Sciatic nerve (tissue), 2 donors: ENCODE measurements around the gene GUCD1. TPM values are rescaled to one million over a fixed set of nuclear protein-coding genes. Genes with fewer than 3 reads are reported as not detected.

Experiments used
- ATAC-seq: fragments of 200-7000 bp; cut with Tn5 transposase; one replicate; pipeline ENCODE4 v1.9.1; 2020; ENCODE audit warnings: mild to moderate bottlenecking, moderate library complexity
- DNase-seq: peaks from one replicate; pipeline ENCODE4 v3.0.0-alpha.2; 2020; ENCODE audit warnings: low spot score
- intact Hi-C: fragments of 100-400 bp; cut with DNase I; formaldehyde crosslinking; loops from one replicate; pipeline ENCODE4 v1.14.2; 2022
- total RNA-seq: library from RNA; stranded (reverse); fragmentation: NEBNext Ultra II Directional; extraction: Animal tissue kit (Norgen Biotek cat#: 25700); gene quantifications from one replicate; pipeline ENCODE4 v1.2.1, GENCODE V29; 2021
- donor health status: DM: no; HTN: no; CAD: no.
- donor health status: DM: no; HTN: no; CAD: no.

The GUCD1 gene
- total RNA-seq, 1 donor from 2014 or later, result 61.2 TPM

DNA sequence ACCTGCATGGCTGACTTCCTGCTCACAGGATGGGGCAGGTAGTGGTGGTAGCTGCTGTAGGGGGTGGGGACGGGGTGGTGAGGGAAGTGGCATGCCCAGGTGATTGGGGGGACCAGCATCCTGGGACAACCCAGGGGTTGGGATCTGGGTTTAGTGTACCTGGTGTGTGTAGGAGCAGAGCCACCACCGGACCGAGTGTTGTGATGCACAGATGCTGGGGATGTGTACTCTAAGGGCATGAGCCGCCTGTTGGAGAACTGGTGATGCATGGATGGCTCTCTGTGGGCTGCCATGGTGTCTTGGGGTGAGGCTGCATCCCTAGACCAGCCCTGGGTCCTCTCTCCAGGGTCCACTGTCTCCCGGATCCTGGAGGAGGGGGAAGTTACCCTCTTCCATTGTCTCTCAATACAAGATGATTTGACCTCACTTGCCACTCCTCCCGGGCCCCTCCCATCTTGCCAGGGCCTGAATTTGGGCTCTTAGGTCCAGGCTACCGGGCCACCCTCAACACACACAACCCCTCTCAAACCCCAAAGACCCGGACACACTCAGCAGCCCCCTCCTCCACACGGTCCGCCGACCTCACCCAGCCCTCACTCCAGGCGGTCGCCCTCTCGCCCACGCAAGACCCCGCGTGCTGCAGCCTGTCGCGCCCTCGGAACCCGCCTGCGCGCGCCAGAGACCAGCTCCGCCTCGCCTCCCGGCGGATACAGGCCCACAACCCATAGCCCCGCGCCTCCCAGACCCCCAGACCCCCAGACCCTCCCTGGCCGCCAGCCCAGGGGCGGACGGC, 37.3 kb upstream of the GUCD1 start:
- intact Hi-C loops, result no loop called here
- ATAC-seq (no peak), DNase-seq (peak; percentile 76)

DNA sequence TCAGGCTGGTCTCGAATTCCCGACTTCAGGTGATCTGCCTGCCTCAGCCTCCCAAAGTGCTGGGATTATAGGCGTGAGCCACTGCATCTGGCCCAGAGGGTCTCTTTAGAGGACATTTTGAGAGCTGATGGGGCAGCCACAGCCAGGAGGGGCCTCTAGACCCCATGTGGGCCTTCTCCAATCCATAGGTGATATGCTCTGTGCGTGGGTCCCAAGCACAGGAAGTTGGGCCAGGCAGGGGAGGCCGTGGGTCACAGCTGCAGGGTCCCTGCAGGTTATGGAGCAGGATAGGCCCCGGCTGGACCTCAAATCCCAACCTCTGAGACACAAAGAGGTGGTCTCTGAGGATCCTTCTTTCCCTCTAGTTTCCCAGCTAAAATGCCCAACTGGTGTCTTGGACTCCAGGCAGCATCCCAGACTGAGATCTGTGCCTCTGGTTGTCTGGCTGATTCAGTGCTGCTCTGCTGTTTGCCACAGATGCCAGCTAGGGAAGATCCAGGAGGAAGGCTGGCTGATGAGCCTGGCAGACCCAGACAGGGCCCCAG, 36.4 kb upstream of the GUCD1 start:
- ATAC-seq (no peak), DNase-seq (no peak)
- intact Hi-C loops, result no loop called here

DNA sequence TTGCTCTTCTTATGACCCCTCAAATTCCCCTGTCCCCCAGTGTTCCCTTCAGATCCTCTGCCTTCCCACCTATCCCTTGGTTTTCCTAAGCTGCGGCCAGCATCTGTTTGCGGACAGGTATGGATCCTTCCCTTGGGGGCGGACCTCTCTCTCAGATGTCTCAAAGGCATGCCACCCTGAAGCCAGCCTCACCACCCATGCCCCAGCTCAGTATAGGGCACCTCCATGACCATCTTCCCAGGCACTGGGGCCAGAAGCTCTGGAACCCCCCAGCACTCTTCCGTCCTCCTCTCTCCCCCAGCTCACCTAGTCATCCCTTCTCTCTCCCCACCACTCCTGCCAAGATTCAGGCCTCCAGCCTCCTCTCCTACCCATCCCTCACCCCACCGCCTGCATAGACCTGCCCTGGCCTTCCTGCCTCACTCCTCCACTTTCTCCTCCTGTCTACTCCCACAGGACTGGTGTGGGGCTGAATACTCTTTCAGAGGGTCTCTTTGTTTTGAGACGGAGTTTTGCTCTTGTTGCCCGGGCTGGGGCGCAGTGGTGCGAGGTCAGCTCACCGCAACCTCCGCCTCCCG, 35.7 kb upstream of the GUCD1 start:
- intact Hi-C loops, result no loop called here
- ATAC-seq, result no peak
- DNase-seq, result no peak

DNA sequence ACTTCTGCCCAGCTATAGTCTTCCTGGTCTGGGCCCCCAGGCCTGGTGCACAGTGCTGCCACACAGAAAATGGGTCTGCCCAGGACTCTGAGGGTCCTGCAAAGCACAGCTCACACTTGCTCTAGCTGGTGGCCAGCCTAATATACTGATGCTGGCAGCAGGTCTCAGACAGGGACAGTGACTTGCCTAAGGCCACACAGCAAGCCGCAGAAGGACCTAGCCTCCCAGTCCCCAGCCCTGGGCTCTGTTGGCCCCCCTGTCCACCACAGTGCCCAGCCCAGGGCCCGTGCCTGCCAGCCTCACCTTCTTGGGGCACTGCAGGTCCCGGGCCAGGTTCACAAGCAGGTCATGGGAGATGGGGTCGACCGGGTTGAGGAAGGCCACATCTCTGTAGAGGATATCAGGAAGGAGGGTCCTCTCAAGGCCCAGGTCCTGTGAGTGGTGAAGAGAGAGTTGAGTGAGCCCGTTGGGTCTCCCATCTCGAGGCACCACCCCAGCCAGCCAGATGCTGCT, 34.6 kb upstream of the GUCD1 start:
- ATAC-seq (no peak), DNase-seq (no peak)
- intact Hi-C loops, result no loop called here

DNA sequence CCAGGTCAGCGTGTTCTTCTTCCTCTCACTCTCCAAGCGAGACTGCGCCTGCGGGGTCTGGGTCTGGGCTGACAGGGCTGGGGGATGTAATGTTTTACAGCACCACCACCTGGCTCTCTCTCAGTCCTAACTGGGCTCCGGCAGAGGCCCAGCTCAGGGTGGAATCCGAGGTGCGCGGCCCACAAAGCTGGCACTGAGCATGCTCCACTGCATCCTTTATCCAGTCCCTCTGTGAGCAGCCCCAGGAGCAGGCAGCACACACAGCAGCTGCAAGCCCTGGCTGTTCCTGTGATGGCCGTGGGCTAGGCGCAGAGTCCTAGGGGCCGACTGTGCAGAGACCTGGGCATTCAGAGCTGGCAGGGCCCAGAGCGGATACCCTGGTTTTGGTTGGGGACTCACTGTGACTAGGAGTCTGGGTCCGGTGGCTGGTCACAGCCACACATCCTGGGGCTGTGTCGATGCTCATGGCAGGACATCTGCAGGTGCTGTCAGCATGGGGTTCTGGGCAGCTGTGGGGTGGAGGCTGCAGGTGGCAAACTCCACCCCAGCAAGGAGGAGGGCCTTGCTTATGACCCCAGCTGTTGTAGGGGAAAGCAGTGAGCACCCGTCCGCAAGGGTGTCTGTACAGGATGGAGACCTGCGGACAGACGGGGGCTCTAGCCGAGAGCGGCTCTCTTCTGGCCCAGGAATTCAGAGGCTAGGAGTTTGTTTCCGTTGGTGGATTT, 34.0 kb upstream of the GUCD1 start:
- ATAC-seq (no peak), DNase-seq (no peak)
- intact Hi-C loops, result no loop called here

DNA sequence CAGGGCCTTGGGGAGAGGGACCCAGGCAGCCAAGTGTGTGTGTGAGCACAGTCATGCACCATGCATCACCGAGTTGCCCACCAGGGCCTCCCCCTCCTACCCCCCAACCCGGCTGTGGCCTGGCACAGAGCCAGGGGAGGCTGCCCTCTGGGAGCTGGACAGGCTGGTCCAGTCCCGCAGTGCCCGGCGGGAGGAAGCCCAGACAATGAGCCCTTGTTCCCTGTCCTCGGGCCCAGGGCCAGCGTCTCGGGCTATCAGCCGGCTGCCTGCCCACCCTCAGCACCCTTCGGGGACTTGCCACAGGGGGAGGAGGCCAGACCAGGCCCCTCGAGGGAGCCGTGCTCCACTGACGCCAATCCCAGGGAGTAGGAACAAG, 33.4 kb upstream of the GUCD1 start:
- peak; percentile 89 for DNase-seq
- ATAC-seq, result peak; percentile 51
- intact Hi-C loops, result no loop called here

DNA sequence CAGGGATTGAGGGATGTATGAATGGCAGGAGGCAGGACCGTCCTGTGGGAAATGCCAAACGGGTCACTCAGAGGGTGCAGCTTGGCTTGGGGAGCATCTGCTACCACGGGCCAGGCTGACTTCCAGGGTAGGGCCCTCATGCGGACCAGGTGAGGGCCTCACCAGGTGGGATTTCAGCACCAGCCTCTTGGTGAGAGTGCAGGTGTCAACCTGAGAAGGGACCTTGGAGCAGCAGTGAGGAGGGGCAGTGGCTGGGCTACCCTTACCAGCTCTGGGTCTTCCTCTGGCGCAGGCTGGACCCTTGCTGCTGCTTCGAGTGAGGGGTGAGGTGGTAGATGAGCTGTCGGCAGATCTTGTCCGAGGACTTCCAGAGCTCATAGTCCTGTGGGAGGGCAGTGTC, 33.0 kb upstream of the GUCD1 start:
- DNase-seq (no peak), ATAC-seq (no peak)
- intact Hi-C loops, result no loop called here

DNA sequence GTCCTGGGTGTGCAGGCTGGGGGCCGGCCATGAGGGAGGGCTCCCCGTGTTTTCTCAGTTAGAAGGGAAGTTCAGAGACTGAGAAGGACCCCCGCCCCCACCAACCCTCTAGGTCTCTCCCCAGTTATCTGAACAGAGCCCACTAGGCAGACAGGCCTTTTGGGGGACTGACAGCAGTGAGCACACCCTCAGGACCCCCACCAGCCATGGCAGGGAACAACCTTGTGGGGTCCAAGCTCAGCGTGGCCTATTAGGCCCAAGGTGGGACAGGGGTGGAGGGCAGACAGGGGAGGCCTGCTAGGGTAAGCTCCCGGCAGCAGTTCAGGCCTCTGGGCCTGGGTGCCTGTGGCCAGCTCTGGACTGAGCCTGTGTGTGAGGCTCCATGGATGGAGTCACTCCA, 32.3 kb upstream of the GUCD1 start:
- no peak for ATAC-seq
- intact Hi-C loops, result no loop called here
- DNase-seq, result no peak

DNA sequence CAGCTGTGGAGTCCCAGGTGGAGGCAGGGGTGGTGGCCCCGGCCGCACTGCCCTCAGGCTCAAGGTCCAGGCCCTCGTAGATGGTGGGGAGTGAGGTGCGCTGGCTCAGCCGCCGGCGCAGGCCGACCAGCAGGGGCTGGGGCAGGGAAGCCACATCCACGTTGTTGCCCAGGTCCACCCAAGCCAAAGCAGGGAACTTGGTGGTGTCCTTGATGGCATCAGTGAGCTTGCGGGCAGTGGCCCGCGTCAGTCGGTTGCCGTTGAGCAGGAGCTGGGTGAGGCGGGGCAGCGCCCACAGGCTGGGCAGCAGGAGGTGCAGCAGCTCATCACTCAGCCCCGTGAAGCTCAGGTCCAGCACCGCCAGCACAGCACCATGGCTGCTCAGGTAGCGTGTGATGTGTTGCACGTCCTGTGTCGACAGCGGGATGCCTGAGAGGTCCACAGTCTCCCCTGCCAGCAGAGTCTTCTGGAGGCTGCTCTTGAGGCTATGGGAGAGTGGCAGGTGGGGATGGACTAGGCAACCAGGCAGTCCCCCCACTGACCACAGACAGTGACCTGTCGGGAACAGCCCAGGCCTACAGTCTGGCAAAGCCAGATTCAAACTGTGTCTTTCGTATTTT, 31.1 kb upstream of the GUCD1 start:
- ATAC-seq, result no peak
- intact Hi-C loops, result no loop called here
- no peak for DNase-seq

DNA sequence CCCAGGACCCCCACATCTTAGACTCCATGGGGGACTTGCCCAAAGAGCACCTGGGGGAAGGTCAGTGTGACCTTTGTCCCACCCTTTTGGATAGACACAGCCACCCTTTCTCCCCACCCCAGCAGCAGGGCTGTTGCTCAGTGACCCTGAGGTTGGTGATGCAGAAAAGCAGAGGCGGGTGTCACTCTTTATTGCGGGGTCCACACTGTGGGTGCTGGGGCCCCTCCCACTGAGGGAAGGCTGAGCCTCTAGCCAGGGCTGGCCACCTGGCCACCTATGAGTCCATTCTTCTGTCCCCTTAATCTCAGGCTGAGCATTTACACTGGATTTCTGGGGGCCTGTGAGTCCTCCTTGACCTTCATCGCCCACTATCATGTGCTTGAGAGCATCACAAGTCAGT, 30.5 kb upstream of the GUCD1 start:
- no peak for ATAC-seq
- no peak for DNase-seq
- intact Hi-C loops, result no loop called here

DNA sequence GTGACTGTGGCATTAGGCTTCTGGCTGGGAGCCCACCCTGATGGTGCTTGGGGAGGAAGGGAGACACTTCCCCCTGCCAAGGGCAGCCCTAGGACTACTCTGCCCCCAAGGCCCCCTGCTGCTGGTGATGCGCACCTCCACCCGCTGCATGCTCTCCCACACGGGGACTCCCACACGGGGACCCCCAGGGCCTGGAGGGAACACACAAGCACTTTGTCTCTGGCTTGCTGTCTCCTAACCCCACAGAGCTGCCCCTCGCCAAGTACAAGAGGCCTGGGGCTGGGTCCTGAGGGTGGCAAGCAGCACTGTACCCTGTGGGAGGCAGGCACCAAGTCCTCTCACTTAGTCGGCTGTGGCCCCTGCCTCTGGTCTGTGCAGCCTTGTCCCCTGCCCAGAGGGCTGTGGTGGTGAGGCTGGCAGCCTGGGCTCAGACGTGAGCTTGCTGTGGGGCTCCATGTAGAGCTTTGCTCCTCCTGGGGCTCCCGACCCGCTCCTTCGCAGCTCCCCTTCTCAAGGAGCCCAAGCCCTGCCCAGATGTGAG, 30.0 kb upstream of the GUCD1 start:
- intact Hi-C loops, result no loop called here
- DNase-seq (no peak), ATAC-seq (no peak)

DNA sequence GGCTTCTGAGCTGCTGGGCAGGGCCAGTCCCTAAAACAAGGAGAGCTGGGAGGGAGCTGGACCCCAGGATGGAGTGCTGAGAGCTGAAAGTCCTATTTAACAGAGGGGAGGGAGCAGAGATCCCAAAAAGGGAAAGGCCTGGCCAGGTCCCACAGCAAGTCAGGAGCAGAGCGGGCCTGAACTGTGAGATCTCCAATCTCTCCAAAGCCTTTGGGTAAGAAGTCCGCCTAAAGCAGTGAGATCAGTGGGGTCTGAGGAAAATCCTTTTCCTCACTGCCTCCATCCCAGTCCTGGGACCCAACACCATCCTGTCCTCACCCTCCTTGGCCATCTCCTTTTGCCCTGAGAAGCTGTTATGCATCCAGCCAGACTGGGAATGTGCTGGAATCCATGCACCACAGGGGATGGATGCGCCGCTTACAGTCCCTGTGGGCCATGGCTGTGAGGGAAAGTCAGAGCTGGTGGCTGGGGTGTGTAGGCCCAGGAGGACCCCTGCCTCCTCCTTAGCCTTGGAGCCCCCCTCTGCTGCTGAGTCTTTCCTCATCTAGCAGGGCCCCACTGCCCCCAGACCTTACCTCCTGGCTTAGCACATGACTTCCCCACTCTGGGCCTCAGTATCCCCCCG, 29.3 kb upstream of the GUCD1 start:
- intact Hi-C loops, result no loop called here
- ATAC-seq (peak; percentile 14), DNase-seq (no peak)

DNA sequence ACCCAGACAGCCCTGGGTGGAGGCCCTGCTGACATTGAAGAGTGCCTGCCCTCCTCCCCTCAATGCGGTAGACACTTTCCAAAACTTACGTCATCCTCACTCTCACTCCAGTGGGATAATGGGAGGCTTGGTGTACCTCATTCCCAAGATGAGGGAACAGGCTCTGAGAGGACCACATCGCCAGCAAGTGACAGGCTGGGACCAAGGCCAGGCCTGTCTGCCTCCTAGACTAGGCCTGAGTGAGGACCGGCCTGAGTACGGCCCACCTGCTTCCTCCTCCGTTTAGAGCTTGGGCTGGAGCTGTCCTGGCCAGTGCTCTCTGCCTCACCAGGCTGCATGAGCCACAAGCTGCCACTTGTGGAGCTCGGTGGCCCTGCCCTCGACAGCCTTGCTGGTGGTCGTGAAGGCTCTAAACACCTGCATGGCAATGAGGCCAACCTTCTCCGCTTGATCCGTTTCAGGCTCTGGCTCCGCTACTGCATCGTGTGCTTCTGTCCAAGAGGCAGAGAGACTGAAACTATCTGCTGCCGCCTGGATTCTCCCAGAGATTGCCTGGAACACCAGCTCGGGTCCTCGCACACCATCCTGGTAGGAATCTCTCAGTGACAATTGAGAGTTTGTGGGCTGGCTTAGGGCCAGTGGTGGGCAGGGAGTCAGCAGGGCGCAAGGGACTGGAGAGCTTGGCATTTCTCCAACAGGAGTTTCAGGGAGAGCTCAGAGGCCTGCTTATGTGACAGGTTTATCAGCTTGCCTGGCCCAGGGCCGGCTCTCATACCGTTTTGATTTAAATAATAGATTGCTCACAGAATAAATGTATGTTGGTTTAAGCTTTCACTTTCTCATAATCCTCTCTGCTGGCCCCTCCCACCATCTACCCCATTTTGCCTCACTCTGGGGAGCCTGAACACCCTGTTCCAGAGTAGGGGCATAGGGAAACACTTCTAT, 28.6 kb upstream of the GUCD1 start:
- intact Hi-C loops, result no loop called here
- ATAC-seq, result peak; percentile 53
- DNase-seq, result no peak

DNA sequence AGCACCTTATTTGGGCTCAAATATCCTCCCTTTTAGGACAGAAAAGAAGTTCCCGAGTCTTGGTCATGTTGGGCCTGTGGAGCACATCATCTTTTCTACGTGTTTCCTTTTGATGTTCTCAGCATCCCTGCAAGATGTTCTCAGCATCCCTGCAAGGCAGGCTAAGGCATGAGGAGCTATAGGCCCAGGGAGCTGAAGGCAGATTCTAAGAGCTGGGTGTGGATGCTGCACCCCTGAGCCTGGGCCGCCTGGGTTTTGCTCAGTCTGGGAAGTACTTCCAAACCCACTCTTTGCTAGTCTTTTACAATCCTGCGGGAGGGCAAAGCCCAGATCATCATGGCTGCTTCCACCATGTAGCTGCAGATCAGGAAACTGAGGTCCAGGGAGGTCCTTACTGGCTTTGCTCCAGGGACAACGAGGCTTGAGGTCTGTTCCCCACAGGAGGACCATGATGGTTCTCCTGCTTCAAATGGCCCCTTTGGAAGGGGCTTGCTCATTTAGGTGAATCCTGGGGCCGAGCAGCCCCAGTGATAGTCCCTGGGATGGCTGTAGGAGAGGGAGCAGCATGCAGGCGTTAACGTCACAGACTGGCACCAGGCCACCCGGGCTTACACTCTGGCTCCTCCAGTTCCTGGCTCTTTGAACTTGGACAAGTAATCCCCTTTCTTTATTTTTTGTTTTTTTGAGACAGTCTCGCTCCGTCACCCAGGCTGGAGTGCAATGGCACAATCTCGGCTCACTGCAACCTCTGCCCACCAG, 27.3 kb upstream of the GUCD1 start:
- DNase-seq (no peak), ATAC-seq (no peak)
- intact Hi-C loops, result no loop called here

DNA sequence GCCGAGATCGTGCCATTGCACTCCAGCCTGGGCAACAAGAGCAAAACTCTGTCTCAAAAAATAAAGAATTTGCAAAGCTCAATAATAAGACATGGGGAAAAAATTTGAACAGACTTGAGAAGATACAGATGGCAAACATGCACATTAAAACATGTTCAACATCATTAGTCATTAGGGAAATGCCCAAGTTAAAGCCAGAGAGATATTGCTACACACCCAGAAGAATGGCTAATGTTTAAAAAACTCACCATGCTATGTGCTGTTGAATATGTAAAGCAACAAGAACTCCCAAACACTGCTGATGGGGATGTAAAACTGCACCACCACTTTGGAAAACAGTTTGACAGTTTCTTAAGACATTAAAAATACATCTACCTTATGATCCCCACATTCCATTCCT, 25.3 kb upstream of the GUCD1 start:
- intact Hi-C loops, result no loop called here
- no peak for DNase-seq
- no peak for ATAC-seq

DNA sequence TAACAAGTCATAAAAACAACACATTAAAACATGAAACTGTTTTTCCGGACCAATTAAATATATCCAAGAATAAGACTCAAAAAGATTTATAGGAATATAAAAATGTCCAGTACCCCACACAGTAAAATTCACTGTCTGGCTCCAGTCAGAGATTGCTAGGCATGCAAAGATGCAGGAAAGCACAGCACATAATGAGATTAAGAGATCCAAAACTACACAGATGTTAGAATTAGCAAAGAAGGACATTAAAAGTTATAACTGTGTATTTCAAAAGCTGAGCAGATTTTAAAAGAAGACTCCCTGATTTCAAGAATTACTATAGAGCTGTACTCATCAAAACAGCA, 24.3 kb upstream of the GUCD1 start:
- no peak for DNase-seq
- intact Hi-C loops, result no loop called here
- no peak for ATAC-seq
